Aorta (tissue), 5 donors: ENCODE data around the gene LRBA. TPM values are rescaled to one million over a fixed set of nuclear protein-coding genes. Genes with fewer than 3 reads are reported as not detected.
A peak's percentile ranks its signal among the peaks of the same experiment; 100 is the strongest.

ENCODE experiments used
- ATAC-seq: fragments of 200-7000 bp; cut with Tn5 transposase; one replicate; pipeline ENCODE4 v1.9.1; 2022; ENCODE audit warnings: moderate library complexity; ENCODE audit not compliant: low FRiP score
- DNase-seq, 2 donors: peaks; one replicate each; pipeline ENCODE4 v3.0.0-alpha.2; 2020
- H3K27ac ChIP-seq, 2 donors: one replicate each; pipeline ENCODE4 v1.5.1; 2013; ENCODE audit warnings: low read length in 2 of 2, mild to moderate bottlenecking in 2 of 2, moderate library complexity in 2 of 2, control low read depth in 1 of 2, inconsistent platforms in 1 of 2, low read depth in 1 of 2
- H3K27me3 ChIP-seq, 2 donors: one replicate each; pipeline ENCODE4 v1.6.1; 2013; ENCODE audit warnings: control low read depth in 1 of 2, low read length in 1 of 2, mild to moderate bottlenecking in 1 of 2, moderate library complexity in 1 of 2; ENCODE audit not compliant: insufficient read depth in 2 of 2, control insufficient read depth in 1 of 2
- H3K36me3 ChIP-seq, 2 donors: one replicate each; pipeline ENCODE4 v1.6.1; 2013; ENCODE audit warnings: control low read depth in 1 of 2, low read length in 1 of 2, mild to moderate bottlenecking in 1 of 2; ENCODE audit not compliant: insufficient read depth in 2 of 2, control insufficient read depth in 1 of 2
- H3K4me1 ChIP-seq, 2 donors: one replicate each; pipeline ENCODE4 v1.6.1; 2013; ENCODE audit warnings: low read length in 2 of 2, control low read depth in 1 of 2, mild to moderate bottlenecking in 1 of 2, moderate library complexity in 1 of 2; ENCODE audit not compliant: insufficient read depth in 2 of 2, control insufficient read depth in 1 of 2
- H3K4me3 ChIP-seq, 2 donors: one replicate each; pipeline ENCODE4 v1.5.1; 2013; ENCODE audit warnings: low read length in 2 of 2, control low read depth in 1 of 2, mild to moderate bottlenecking in 1 of 2
- H3K9me3 ChIP-seq: one replicate; pipeline ENCODE4 v1.6.1; 2013; ENCODE audit warnings: mild to moderate bottlenecking, low read length; ENCODE audit not compliant: control insufficient read depth
- WGBS, 2 donors: extraction: QIAGEN DNeasy Blood & Tissue Kit; methylation state at CpG; one replicate each; pipeline ENCODE4 v1.1.7; 2013; 5-methylcytosine and 5-hydroxymethylcytosine counted together
- intact Hi-C, 2 donors: fragments of 100-400 bp; cut with DNase I; formaldehyde crosslinking; loops; one replicate each; pipeline versions ENCODE4 v1.14.2 to v1.15.0; 2022
- polyA plus RNA-seq, 2 donors: library from polyadenylated mRNA; stranded (reverse); fragments of 200-250 nt; gene quantifications; one replicate each; pipeline ENCODE4 v1.2.3, GENCODE V29; 2013
- total RNA-seq, 2 donors: library from RNA; stranded (reverse); fragmentation: NEBNext Ultra II Directional; extraction: Animal tissue kit (Norgen Biotek cat#: 25700); gene quantifications; one replicate each; pipeline ENCODE4 v1.2.1, GENCODE V29; 2021
- donor health status: healthy with polysubstance abuse.
- donor health status: Bipolar disorder and iron deficiency.
- donor health status: DM: no; HTN: no; CAD: no.
- donor health status: DM: no; HTN: no; CAD: no.
- donor health status: DM: yes; HTN: yes; CAD: no.

Gene LRBA
- total and polyA plus RNA-seq, 4 donors: 4.8 to 34.5 (median 15.4) TPM

- H3K4me1 ChIP-seq: peaks cover 4 to 8% of the 10 kb centered on the region in 2 donors
- WGBS, 2 donors: 71 to 76% methylated on average over 4 of the region's 4 CpGs
- H3K4me3 ChIP-seq: no peak overlapping the region
- no peaks in the 10 kb centered on the region for H3K9me3 ChIP-seq
- H3K27ac ChIP-seq: no peak overlapping the region
- no peaks in the 10 kb centered on the region for H3K27me3 ChIP-seq
- intact Hi-C loops: loop anchor here in 1 of 2 donors (10.0 kb wide), 1 partner anchor 146 kb away; no protein-coding TSS in a partner anchor
- DNase-seq (no peak), ATAC-seq (no peak)
- H3K36me3 ChIP-seq: peaks cover 3 to 6% of the 10 kb centered on the region in 2 donors
Measured at GRCh38 chr4:150231107-150231770, 783.8 kb downstream of the LRBA start.

DNA sequence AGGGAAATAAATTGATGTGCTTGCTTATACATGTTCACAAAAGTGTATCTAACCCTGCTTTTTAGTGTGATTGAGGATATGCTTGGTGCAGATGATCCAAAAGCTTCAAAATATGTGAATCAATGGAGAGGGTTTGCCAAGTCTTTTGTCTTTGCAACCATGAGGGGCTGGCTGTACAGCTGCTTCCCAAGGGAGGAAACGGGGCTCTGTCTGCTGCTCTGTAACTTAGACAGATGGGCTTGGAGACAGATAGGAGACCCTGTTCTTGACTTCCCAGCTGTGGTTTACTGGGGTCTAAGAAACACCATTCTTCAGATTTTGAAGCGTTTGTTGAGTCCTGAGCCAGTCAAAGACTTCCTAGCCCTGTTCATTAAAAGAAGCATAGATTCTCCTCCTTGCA, 784.5 kb downstream of the LRBA start:
- intact Hi-C loops: loop anchor here in 1 of 2 donors (10.0 kb wide), 1 partner anchor 146 kb away; no protein-coding TSS in a partner anchor
- WGBS, 2 donors: 96 to 97% methylated on average over 2 of the region's 2 CpGs
- Histone ChIP-seq H3K9me3 (no peaks in the 10 kb centered on the region), H3K27me3 (no peaks in the 10 kb centered on the region), H3K4me3 (no peak overlapping the region), H3K4me1 (peaks cover 4 to 6% of the 10 kb centered on the region in 2 donors), H3K36me3 (peaks cover 3 to 6% of the 10 kb centered on the region in 2 donors), H3K27ac (peak overlapping the region in 1 of 2 donors; percentile 6)
- no peak for DNase-seq
- no peak for ATAC-seq

- Histone ChIP-seq H3K9me3 (no peaks in the 10 kb centered on the region), H3K27ac (no peak overlapping the region), H3K27me3 (no peaks in the 10 kb centered on the region), H3K4me3 (no peak overlapping the region), H3K36me3 (peaks cover 3 to 6% of the 10 kb centered on the region in 2 donors), H3K4me1 (peaks cover 4 to 6% of the 10 kb centered on the region in 2 donors)
- DNase-seq (no peak), ATAC-seq (no peak)
- intact Hi-C loops: no loop called here
- WGBS, 2 donors: 5% methylated on average over 1 of the region's 1 CpG
Measured at GRCh38 chr4:150229520-150229919, 785.6 kb downstream of the LRBA start.

- 75 to 76% methylated on average over 6 of the region's 6 CpGs for WGBS, 2 donors
- Histone ChIP-seq H3K4me1 (peaks cover under 1 to 4% of the 10 kb centered on the region in 2 donors), H3K4me3 (no peak overlapping the region), H3K9me3 (no peaks in the 10 kb centered on the region), H3K27ac (no peak overlapping the region), H3K27me3 (no peaks in the 10 kb centered on the region), H3K36me3 (peaks cover 0 to 6% of the 10 kb centered on the region in 2 donors)
- DNase-seq: no peak
- intact Hi-C loops: no loop called here
- ATAC-seq: no peak
Measured at GRCh38 chr4:150224896-150225591, 790.0 kb downstream of the LRBA start.

DNA sequence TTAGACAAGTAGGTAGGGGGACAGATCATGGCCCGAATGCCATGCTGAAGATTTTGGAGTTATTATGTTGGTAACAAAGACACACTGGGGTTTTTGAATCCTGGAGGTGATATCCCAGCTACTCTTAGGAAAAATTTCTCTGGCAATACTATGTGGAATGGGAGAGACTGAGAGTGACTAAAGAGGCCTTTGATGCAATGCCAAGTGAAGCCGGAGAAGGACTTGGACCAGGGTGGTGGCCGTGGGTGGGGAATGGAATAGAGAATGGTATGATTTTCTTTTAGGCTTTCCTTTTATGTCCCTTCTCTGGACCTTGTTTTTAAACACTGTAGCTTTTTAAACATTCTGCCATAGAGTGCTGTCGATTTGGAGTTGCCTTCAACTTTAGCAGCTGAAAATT, 795.2 kb downstream of the LRBA start:
- Histone ChIP-seq H3K4me3 (no peak overlapping the region), H3K27ac (no peak overlapping the region), H3K27me3 (no peaks in the 10 kb centered on the region), H3K9me3 (no peaks in the 10 kb centered on the region), H3K36me3 (peaks cover 0 to 1% of the 10 kb centered on the region in 2 donors), H3K4me1 (peaks cover 0 to 4% of the 10 kb centered on the region in 2 donors)
- DNase-seq (no peak), ATAC-seq (no peak)
- WGBS, 2 donors: 32 to 35% methylated on average over 4 of the region's 4 CpGs
- intact Hi-C loops: loop anchor here in 1 of 2 donors (10.0 kb wide), 1 partner anchor 225 kb away; no protein-coding TSS in a partner anchor

- peak; percentile 37 for ATAC-seq
- 98 to 100% methylated on average over 2 of the region's 2 CpGs for WGBS, 2 donors
- intact Hi-C loops: loop anchor here in 1 of 2 donors (10.0 kb wide), 1 partner anchor 224 kb away; no protein-coding TSS in a partner anchor
Measured at GRCh38 chr4:150218447-150218846, 796.6 kb downstream of the LRBA start.

GRCh38 chr4:150217808-150218207, 797.3 kb downstream of the LRBA start:
- Histone ChIP-seq H3K4me3 (no peak overlapping the region), H3K27me3 (no peaks in the 10 kb centered on the region), H3K36me3 (no peaks in the 10 kb centered on the region), H3K4me1 (peaks cover 0 to 4% of the 10 kb centered on the region in 2 donors), H3K9me3 (no peaks in the 10 kb centered on the region), H3K27ac (no peak overlapping the region)
- whole genome bisulfite sequencing, 2 donors: 79 to 85% methylated on average over 8 of the region's 8 CpGs
- DNase-seq (no peak), ATAC-seq (no peak)
- intact Hi-C loops: loop anchor here in 1 of 2 donors (10.0 kb wide), 1 partner anchor 223 kb away; no protein-coding TSS in a partner anchor

More at GRCh38 chr4:150218447-150218846, 796.6 kb downstream of the LRBA start:
- Histone ChIP-seq H3K4me1 (peaks cover 0 to 4% of the 10 kb centered on the region in 2 donors), H3K4me3 (no peak overlapping the region), H3K27ac (no peak overlapping the region), H3K36me3 (no peaks in the 10 kb centered on the region), H3K27me3 (no peaks in the 10 kb centered on the region), H3K9me3 (no peaks in the 10 kb centered on the region)
- DNase-seq: no peak

- no peak overlapping the region for H3K4me3 ChIP-seq
- no peaks in the 10 kb centered on the region for H3K36me3 ChIP-seq
- intact Hi-C loops: loop anchor here in 1 of 2 donors (10.0 kb wide), 1 partner anchor 222 kb away; no protein-coding TSS in a partner anchor
- H3K9me3 ChIP-seq: no peaks in the 10 kb centered on the region
- ATAC-seq: no peak
- DNase-seq: no peak
- H3K27ac ChIP-seq: no peak overlapping the region
- H3K4me1 ChIP-seq: peaks cover 0 to 4% of the 10 kb centered on the region in 2 donors
- WGBS, 2 donors: 34 to 35% methylated on average over 3 of the region's 3 CpGs
- H3K27me3 ChIP-seq: no peaks in the 10 kb centered on the region
Measured at GRCh38 chr4:150217192-150217591, 797.9 kb downstream of the LRBA start.
